Endothelial cell of umbilical vein (primary cell): ENCODE results near the gene ACTN1. TPM values are rescaled to one million over a fixed set of nuclear protein-coding genes. Genes with fewer than 3 reads are reported as not detected.

Experiments
- BruUV-seq: library from RNA; stranded (reverse); fragments of 400-500 nt; replicated peaks from 2 replicates; lab custom pipeline; 2021; lab: Mats Ljungman, UMichigan
- CTCF ChIA-PET: fragments of 300-600, 350-600 bp; sonication (Branson Sonifier 250); formaldehyde crosslinking; loops from one replicate; lab custom pipeline; 2021; ENCODE audit warnings: antibody characterized with exemption, inconsistent platforms; lab: Charles Lee
- POLR2A ChIA-PET: fragments of 300-600, 350-600 bp; sonication (Branson Sonifier 250); formaldehyde crosslinking; loops from one replicate; lab custom pipeline; 2021; ENCODE audit warnings: antibody characterized with exemption, inconsistent platforms; lab: Charles Lee
- DNase-seq: peaks from one replicate; pipeline ENCODE4 v3.0.0-alpha.2; 2011; ENCODE audit warnings: low read depth, low spot score
- FAIRE-seq: peaks from 2 replicates; lab custom pipeline; 2011; peaks lifted over from hg19 to GRCh38; lab: Jason Lieb, UNC
- H2AFZ ChIP-seq: 2 replicates; pipeline ENCODE4 v1.6.0; 2012; ENCODE audit warnings: low read depth, low read length, control low read depth, inconsistent platforms
- H3K27ac ChIP-seq: 2 replicates; pipeline ENCODE4 v1.5.1; 2011; ENCODE audit warnings: low read depth, mild to moderate bottlenecking, control low read depth, low read length, moderate library complexity; ENCODE audit not compliant: insufficient read depth
- H3K27me3 ChIP-seq, 2 experiments: 2 replicates each; pipeline versions ENCODE4 v1.6.0 to v1.6.1; 2011; ENCODE audit warnings: low read length in 2 of 2, mixed read lengths in 1 of 2; ENCODE audit not compliant: control insufficient read depth in 2 of 2, insufficient read depth in 2 of 2
- H3K36me3 ChIP-seq, 2 experiments: 2 replicates in 1 of 2; 3 replicates in 1 of 2; pipeline ENCODE4 v1.5.1; 2011; ENCODE audit warnings: low read length in 2 of 2, mild to moderate bottlenecking in 1 of 2, moderate library complexity in 1 of 2; ENCODE audit not compliant: control insufficient read depth in 2 of 2, insufficient read depth in 2 of 2; ENCODE audit errors: extremely low read depth in 1 of 2
- H3K4me1 ChIP-seq: 3 replicates; pipeline ENCODE4 v1.5.1; 2011; ENCODE audit warnings: mild to moderate bottlenecking, low read length; ENCODE audit not compliant: control insufficient read depth, insufficient read depth; ENCODE audit errors: extremely low read depth
- H3K4me2 ChIP-seq: 2 replicates; pipeline ENCODE4 v1.6.1; 2011; ENCODE audit warnings: low read length, control low read depth, mixed read lengths; ENCODE audit not compliant: insufficient read depth
- H3K4me3 ChIP-seq, 3 experiments: fragments of 200-600 bp in 1 of 3; sonication (generic), shearing (Covaris generic) in 1 of 3; replicated peaks in 1 of 3; 2 replicates each; pipeline ENCODE4 v1.5.1; 2011 to 2016; ENCODE audit warnings: control low read depth in 3 of 3, low read length in 3 of 3, mild to moderate bottlenecking in 2 of 3, inconsistent platforms in 1 of 3, low read depth in 1 of 3, moderate library complexity in 1 of 3; ENCODE audit not compliant: insufficient read depth in 1 of 3
- H3K79me2 ChIP-seq: 2 replicates; pipeline ENCODE4 v1.6.0; 2012; ENCODE audit warnings: low read length, inconsistent platforms; ENCODE audit not compliant: control insufficient read depth, insufficient read depth
- H3K9ac ChIP-seq: replicated peaks from 2 replicates; pipeline ENCODE3; 2011; ENCODE audit warnings: low read length, control low read depth; ENCODE audit not compliant: insufficient read depth; ENCODE audit errors: extremely low read depth
- H3K9me1 ChIP-seq: replicated peaks from 3 replicates; pipeline ENCODE4 v1.6.0; 2011; ENCODE audit warnings: mild to moderate bottlenecking, low read length; ENCODE audit not compliant: control insufficient read depth, insufficient read depth; ENCODE audit errors: extremely low read depth
- H3K9me3 ChIP-seq: replicated peaks from 2 replicates; pipeline ENCODE4 v1.5.1; 2012; ENCODE audit warnings: low read length, inconsistent platforms; ENCODE audit not compliant: control insufficient read depth, insufficient read depth
- H4K20me1 ChIP-seq: replicated peaks from 2 replicates; pipeline ENCODE3; 2011; ENCODE audit warnings: mild to moderate bottlenecking, low read length; ENCODE audit not compliant: control insufficient read depth, insufficient read depth; ENCODE audit errors: extremely low read depth
- EZH2 ChIP-seq: IDR thresholded peaks from 2 replicates; pipeline ENCODE4 v1.6.1; 2012; ENCODE audit warnings: borderline replicate concordance, low read depth, mild to moderate bottlenecking, moderate library complexity, low read length, inconsistent platforms; ENCODE audit not compliant: severe bottlenecking
- FOS ChIP-seq: IDR thresholded peaks from 2 replicates; pipeline ENCODE4 v1.6.1; 2011; ENCODE audit warnings: mild to moderate bottlenecking, low read length, moderate library complexity, borderline replicate concordance; ENCODE audit not compliant: insufficient read depth
- GATA2 ChIP-seq: IDR thresholded peaks from 2 replicates; pipeline ENCODE4 v1.7.0; 2011; ENCODE audit warnings: low read depth, mild to moderate bottlenecking, moderate library complexity, mixed read lengths, low read length; ENCODE audit not compliant: insufficient read length, insufficient read depth
- JUN ChIP-seq: IDR thresholded peaks from 2 replicates; pipeline ENCODE4 v1.6.1; 2011; ENCODE audit warnings: borderline replicate concordance, low read depth; ENCODE audit not compliant: insufficient read length, insufficient read depth
- MYC ChIP-seq: IDR thresholded peaks from one replicate; pipeline ENCODE4 v1.6.1; 2011; ENCODE audit warnings: mild to moderate bottlenecking, low read depth, low read length
- POLR2A ChIP-seq: IDR thresholded peaks from 2 replicates; pipeline ENCODE4 v1.6.1; 2012; ENCODE audit warnings: low read depth, mild to moderate bottlenecking, control low read depth, low read length
- POLR2AphosphoS5 ChIP-seq: IDR thresholded peaks from 2 replicates; pipeline ENCODE4 v1.6.1; 2012; ENCODE audit warnings: low read depth, mild to moderate bottlenecking, control low read depth, low read length, moderate library complexity; ENCODE audit not compliant: insufficient read depth
- dilution Hi-C: fragments of 300-500 bp; cut with MboI; formaldehyde crosslinking; loops from one replicate; pipeline ENCODE4 v1.15.0; 2019; ENCODE audit warnings: low sequenced_read_pairs; ENCODE audit not compliant: extremely low pct_ligation_motif_present
- intact Hi-C: fragments of 100-400 bp; cut with micrococcal nuclease; formaldehyde crosslinking; loops from one replicate; pipeline ENCODE4 v1.10.0; 2022
- polyA plus RNA-seq, 4 experiments: library from polyadenylated mRNA; depleted of rRNA in 3 of 4; stranded (reverse) in 3 of 4; unstranded in 1 of 4; fragments of >200 nt; gene quantifications; 2 replicates each; pipeline versions ENCODE4 v1.2.1 to v1.2.3, GENCODE V29; 2011 to 2012; ENCODE audit warnings: missing spikeins in 1 of 4
- total RNA-seq: library from RNA; stranded (reverse); gene quantifications from 2 replicates; pipeline ENCODE4 v1.2.3, GENCODE V29; 2021
- TF ChIP-seq, protein P1 (sequence below): IDR thresholded peaks from 2 replicates; pipeline ENCODE4 v1.6.1; 2011; ENCODE audit not compliant: insufficient read depth, insufficient read length
- TF ChIP-seq, protein P2 (sequence below), 2 donors: IDR thresholded peaks; 1 replicate in 1 of 2; 2 replicates in 1 of 2; pipeline ENCODE4 v1.5.1; 2011; ENCODE audit warnings: low read length in 2 of 2, mild to moderate bottlenecking in 2 of 2, moderate library complexity in 2 of 2, control low read depth in 1 of 2, inconsistent platforms in 1 of 2, low read depth in 1 of 2; ENCODE audit not compliant: insufficient read depth in 1 of 2; ENCODE audit errors: extremely low read depth in 1 of 2

Gene ACTN1
- total and polyA plus RNA-seq, 2 donors (not counting 3 experiments of a cell fraction or from before 2014, with no cell fraction given), result 442 to 463 TPM

DNA sequence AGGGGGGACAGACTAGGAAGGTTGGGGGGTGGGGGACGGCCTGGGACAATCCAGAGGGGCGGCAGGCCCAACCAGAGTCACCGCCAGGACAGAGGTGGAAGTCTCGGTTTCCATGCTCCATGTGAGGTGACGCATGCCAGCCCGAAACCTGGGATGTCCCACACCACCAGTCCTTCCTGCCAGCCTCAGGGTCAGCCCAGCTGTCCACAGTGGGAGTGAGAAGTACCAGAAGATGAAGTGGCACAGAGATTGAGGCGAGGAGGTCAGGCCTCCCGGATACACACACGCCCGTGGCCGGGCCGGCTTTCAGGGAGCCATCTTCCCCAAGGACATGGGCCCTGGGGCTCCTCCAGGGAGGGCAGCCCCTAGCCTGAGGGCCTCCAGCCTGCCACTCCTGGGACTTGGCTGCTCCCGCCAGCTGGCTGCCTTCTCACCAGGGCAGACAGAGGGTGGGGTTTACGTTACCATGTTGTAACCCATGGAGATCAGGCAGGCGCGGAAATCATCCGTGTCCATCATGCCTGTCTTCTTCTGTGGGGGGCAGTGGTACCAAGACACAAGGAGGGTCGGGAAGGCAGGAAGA is 101.0 kb downstream of the ACTN1 start:
- Histone ChIP-seq H2AFZ (no peak overlapping the region), H3K27me3 (no peaks in the 10 kb centered on the region), H3K36me3 (peaks cover 58 to 80% of the 10 kb centered on the region in 2 experiments), H3K4me2 (no peak overlapping the region), H3K9me1 (no peaks in the 10 kb centered on the region), H3K4me1 (peaks cover 8% of the 10 kb centered on the region), H3K4me3 (no peak overlapping the region), H3K79me2 (no peaks in the 10 kb centered on the region), H4K20me1 (no peaks in the 10 kb centered on the region), H3K9ac (no peak overlapping the region), H3K27ac (no peak overlapping the region), H3K9me3 (no peaks in the 10 kb centered on the region)
- BruUV-seq, result no TSS peak
- dilution Hi-C loops (no loop called here), intact Hi-C loops (no loop called here)
- FAIRE-seq, result no peak
- TF ChIP-seq JUN (no peak), FOS (no peak), GATA2 (no peak), MYC (no peak), EZH2 (no peak), POLR2AphosphoS5 (no peak), POLR2A (no peak)
- TF ChIP-seq, protein P1, sequence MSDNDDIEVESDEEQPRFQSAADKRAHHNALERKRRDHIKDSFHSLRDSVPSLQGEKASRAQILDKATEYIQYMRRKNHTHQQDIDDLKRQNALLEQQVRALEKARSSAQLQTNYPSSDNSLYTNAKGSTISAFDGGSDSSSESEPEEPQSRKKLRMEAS, result no peak
- TF ChIP-seq, protein P2, sequence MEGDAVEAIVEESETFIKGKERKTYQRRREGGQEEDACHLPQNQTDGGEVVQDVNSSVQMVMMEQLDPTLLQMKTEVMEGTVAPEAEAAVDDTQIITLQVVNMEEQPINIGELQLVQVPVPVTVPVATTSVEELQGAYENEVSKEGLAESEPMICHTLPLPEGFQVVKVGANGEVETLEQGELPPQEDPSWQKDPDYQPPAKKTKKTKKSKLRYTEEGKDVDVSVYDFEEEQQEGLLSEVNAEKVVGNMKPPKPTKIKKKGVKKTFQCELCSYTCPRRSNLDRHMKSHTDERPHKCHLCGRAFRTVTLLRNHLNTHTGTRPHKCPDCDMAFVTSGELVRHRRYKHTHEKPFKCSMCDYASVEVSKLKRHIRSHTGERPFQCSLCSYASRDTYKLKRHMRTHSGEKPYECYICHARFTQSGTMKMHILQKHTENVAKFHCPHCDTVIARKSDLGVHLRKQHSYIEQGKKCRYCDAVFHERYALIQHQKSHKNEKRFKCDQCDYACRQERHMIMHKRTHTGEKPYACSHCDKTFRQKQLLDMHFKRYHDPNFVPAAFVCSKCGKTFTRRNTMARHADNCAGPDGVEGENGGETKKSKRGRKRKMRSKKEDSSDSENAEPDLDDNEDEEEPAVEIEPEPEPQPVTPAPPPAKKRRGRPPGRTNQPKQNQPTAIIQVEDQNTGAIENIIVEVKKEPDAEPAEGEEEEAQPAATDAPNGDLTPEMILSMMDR (IDR thresholded peaks at IDR 0.05; ENCODE audit: extremely low read depth in 1 of 2, insufficient read depth in 1 of 2, low read depth in 1 of 2, low read length in 2 of 2), result no peak
- CTCF ChIA-PET, result no interaction called here
- DNase-seq, result no peak
- POLR2A ChIA-PET, result no interaction called here
